NAMALWA (cell line): ENCODE data around the gene ZFYVE9.
"Not testable (repeated sequence)": the region's sequence is repeated elsewhere in the genome, so short reads cannot be mapped to it uniquely, and the experiment has no call there.

Source experiments
- DNase-seq: peaks from one replicate; pipeline ENCODE4 v3.0.0-alpha.2; 2015; ENCODE audit warnings: low spot score

Gene ZFYVE9

DNA sequence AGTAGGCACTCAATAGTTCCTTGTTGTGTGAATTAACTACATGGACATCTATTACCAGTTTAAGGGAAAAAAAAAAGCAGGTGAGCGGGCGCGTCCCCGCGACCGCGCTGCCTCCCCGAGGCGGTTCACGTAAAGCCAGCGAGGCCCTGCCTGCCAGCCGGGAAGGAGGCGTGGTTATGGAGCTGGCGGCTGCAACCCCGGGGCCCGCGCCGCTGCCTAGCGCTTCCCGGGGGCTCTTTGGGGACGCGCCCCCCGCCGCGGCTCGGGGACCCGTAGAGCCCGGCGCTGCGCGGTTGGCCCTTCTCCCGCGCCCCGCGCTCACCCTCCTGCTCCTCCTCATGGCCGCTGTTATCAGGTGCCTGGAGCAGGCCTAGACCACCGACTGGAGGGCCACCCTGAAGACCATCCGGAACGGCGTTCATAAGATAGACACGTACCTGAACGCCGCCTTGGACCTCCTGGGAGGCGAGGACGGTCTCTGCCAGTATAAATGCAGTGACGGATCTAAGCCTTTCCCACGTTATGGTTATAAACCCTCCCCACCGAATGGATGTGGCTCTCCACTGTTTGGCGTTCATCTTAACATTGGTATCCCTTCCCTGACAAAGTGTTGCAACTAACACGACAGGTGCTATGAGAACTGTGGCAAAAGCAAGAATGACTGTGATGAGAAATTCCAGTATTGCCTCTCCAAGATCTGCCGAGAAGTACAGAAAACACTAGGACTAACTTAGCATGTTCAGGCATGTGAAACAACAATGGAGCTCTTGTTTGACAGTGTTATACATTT is 226.7 kb downstream of the ZFYVE9 start:
- DNase-seq: no peak

- not testable (repeated sequence) for DNase-seq
Observed at GRCh38 chr1:52369851-52370250, 228.0 kb downstream of the ZFYVE9 start.

- no peak for DNase-seq
Observed at GRCh38 chr1:52385376-52385775, 243.5 kb downstream of the ZFYVE9 start.

- DNase-seq: no peak
Observed at GRCh38 chr1:52386458-52386857, 244.6 kb downstream of the ZFYVE9 start.

DNA sequence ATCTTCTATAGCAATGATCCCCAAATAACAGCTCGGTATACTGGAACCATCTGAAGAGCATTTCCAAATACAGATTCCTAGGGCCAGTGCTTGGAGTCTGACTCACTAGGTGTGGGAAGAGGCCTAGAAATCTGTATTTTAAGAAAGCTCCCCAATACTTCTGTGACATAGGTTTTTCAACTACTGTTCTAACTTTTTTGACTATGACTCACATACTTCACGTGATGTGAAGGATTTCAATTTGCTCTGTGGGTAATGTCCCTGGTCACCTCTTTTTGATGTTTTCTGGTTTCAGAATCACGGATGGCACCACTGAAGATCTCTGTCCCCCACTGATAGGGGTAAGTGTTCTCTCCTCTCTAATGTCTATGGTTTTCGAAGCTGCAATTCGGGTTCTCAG is 251.3 kb downstream of the ZFYVE9 start:
- DNase-seq: no peak
